ENCODE results near the gene UBL7.
A peak's percentile ranks its signal among the peaks of the same experiment; 100 is the strongest.
"Not testable (repeated sequence)": the region's sequence is repeated elsewhere in the genome, so short reads cannot be mapped to it uniquely, and the experiment has no call there.

UBL7 gene

DNA sequence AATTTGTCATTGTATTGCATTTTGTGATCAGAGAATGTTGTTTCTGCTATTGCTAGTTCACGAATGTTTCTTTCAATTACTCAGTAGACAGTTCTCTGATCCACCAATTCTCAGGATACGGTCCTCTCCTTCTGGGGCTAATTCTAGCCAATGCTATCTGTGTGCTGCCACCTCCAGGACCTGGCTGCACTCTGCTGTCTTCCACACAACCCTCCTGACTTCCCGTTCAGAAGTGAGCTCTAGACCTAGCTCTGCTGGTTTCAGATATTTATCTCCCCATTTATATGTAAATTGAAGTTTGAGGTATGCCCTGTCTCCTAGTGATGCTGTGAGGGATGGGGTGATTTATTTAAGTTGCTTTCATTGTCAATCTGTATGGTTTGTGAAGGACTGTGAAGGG, 21.7 kb upstream of the UBL7 start:
- Mint-ChIP-seq H3K27ac (no peak overlapping the region), H3K36me3 (ENCODE audit: insufficient read depth) (no peaks in the 10 kb centered on the region), H3K27me3 (no peaks in the 10 kb centered on the region), H3K9me3 (no peaks in the 10 kb centered on the region), H3K4me3 (no peak overlapping the region), H3K4me1 (ENCODE audit: low read depth in 2 of 2) (no peaks in the 10 kb centered on the region)
- DNase-seq (no peak), ATAC-seq (replicated peaks) (no peak)

DNA sequence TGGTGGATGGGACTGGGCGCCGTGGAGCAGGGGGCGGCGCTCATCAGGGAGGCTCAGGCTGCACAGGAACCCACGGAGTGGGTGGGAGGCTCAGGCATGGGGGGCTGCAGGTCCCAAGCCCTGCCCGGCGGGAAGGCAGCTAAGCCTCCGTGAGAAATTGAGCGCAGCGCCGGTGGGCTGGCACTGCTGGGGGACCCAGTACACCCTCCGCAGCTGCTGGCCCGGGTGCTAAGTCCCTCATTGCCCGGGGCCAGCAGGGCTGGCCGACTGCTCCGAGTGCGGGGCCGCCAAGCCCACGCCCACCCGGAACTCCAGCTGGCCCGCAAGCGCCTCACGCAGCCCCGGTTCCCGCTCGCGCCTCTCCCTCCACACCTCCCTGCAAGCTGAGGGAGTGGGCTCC, 19.4 kb upstream of the UBL7 start:
- H3K9me3 Mint-ChIP-seq; H3K4me1 Mint-ChIP-seq (ENCODE audit: low read depth in 2 of 2); DNase-seq; H3K27me3 Mint-ChIP-seq; H3K4me3 Mint-ChIP-seq; ATAC-seq (replicated peaks); H3K36me3 Mint-ChIP-seq (ENCODE audit: insufficient read depth); H3K27ac Mint-ChIP-seq: not testable (repeated sequence)

DNA sequence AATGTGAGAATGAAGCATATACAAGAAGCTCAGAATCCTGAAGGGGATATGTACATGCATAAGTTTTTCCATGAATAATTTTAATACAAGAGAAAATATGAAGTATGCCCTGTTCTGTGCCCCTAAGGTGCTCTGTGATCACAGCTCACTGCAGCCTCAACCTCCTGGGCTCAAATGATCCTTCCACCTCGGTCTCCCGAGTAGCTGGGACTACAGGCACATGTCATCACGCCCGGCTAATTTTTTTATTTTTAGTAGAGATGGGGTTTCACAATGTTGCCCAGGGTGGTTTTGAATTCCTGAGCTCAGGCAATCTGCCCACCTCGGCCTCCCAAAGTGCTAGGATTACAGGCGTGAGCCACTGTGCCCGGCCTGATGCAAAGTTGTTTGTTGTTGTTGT, 10.7 kb upstream of the UBL7 start:
- H3K27me3 Mint-ChIP-seq; H3K4me1 Mint-ChIP-seq (ENCODE audit: low read depth in 2 of 2); DNase-seq; H3K4me3 Mint-ChIP-seq; ATAC-seq (replicated peaks); H3K9me3 Mint-ChIP-seq; H3K27ac Mint-ChIP-seq: not testable (repeated sequence)
- H3K36me3 Mint-ChIP-seq (ENCODE audit: insufficient read depth) = peaks cover 11% of the 10 kb centered on the region

GRCh38 chr15:74470631-74471395, 9.9 kb upstream of the UBL7 start:
- Mint-ChIP-seq H3K27ac (no peak overlapping the region), H3K4me3 (no peak overlapping the region), H3K36me3 (ENCODE audit: insufficient read depth) (peaks cover 11% of the 10 kb centered on the region), H3K9me3 (no peaks in the 10 kb centered on the region), H3K27me3 (no peaks in the 10 kb centered on the region), H3K4me1 (ENCODE audit: low read depth in 2 of 2) (no peaks in the 10 kb centered on the region)
- DNase-seq (no peak), ATAC-seq (replicated peaks) (no peak)

DNA sequence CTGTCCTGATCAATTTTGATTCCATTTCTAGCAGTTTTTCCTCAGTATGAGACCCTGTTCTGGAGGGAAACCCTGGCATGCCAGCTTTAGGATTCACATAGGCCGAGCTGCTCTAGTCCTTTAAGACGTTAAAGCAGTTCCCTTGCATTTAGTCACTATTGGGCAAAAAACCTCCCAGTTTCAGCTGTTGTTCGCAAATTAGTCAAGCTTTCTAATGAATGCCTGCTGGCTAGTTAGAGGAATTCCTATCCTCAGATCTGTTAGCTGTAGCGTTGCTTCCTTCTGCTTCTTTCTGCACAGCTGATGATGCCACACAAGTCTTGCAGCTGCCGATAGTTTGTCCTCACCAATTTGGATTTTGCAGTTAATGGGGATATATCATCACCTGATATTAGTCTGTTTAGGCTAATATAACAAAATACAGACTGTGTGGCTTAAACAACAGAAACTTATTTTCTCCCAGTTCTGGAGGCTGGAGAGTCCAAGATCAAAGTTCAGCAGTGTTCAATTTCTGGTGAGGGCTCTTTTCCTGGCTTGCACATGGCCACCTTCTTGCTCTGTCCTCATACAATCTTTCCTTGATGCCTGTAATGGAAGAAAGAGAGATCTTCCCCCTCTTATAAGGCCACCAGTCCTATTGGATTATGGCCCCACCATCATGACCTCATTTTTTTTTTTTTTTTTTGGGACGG, 7.5 kb upstream of the UBL7 start:
- Mint-ChIP-seq H3K4me1 (ENCODE audit: low read depth in 2 of 2) (peaks cover 3 to 13% of the 10 kb centered on the region in 2 donors), H3K4me3 (no peak overlapping the region), H3K36me3 (ENCODE audit: insufficient read depth) (peaks cover 11% of the 10 kb centered on the region), H3K27me3 (no peaks in the 10 kb centered on the region), H3K27ac (no peak overlapping the region), H3K9me3 (no peaks in the 10 kb centered on the region)
- ATAC-seq (replicated peaks) = no peak
- DNase-seq = no peak

GRCh38 chr15:74466570-74466969, 5.6 kb upstream of the UBL7 start:
- Mint-ChIP-seq H3K27me3 (no peaks in the 10 kb centered on the region), H3K27ac (no peak overlapping the region), H3K4me3 (no peak overlapping the region), H3K36me3 (ENCODE audit: insufficient read depth) (peaks cover 9% of the 10 kb centered on the region), H3K9me3 (no peaks in the 10 kb centered on the region), H3K4me1 (ENCODE audit: low read depth in 2 of 2) (peaks cover 9 to 27% of the 10 kb centered on the region in 2 donors)
- ATAC-seq (replicated peaks) (no peak), DNase-seq (no peak)

DNA sequence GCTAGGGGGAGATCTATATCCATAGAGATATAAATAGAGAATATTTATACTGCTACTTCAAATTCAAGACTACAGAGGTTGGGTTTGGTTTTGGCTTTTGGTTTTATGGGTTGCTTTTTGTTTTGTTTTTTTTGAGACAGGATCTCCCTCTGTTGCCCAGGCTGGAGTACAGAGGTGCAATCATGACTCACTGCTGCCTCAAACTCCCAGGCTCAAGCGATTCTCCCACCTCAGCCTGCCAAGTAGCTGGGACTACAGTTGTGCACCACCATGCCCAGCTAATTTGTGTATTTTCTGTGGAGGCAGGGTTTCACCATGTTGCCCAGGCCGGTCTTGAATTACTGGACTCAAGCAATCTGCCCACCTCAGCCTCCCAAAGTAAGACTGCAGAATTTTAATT, 3.9 kb upstream of the UBL7 start:
- H3K4me1 Mint-ChIP-seq (ENCODE audit: low read depth in 2 of 2) = peaks cover 18 to 37% of the 10 kb centered on the region in 2 donors
- no peaks in the 10 kb centered on the region for H3K9me3 Mint-ChIP-seq
- H3K27me3 Mint-ChIP-seq = no peaks in the 10 kb centered on the region
- H3K36me3 Mint-ChIP-seq (ENCODE audit: insufficient read depth) = peaks cover 9% of the 10 kb centered on the region
- H3K27ac Mint-ChIP-seq = no peak overlapping the region
- H3K4me3 Mint-ChIP-seq = no peak overlapping the region
- DNase-seq (no peak), ATAC-seq (replicated peaks) (no peak)

GRCh38 chr15:74464216-74464615, 3.3 kb upstream of the UBL7 start:
- no peak overlapping the region for H3K27ac Mint-ChIP-seq
- ATAC-seq (replicated peaks) (no peak), DNase-seq (no peak)
- H3K9me3 Mint-ChIP-seq = no peaks in the 10 kb centered on the region
- H3K4me3 Mint-ChIP-seq = no peak overlapping the region
- H3K36me3 Mint-ChIP-seq (ENCODE audit: insufficient read depth) = peaks cover 9% of the 10 kb centered on the region
- no peaks in the 10 kb centered on the region for H3K27me3 Mint-ChIP-seq
- H3K4me1 Mint-ChIP-seq (ENCODE audit: low read depth in 2 of 2) = peaks cover 18 to 37% of the 10 kb centered on the region in 2 donors

GRCh38 chr15:74463634-74464033, 2.7 kb upstream of the UBL7 start:
- no peak overlapping the region for H3K4me3 Mint-ChIP-seq
- ATAC-seq (replicated peaks) (no peak), DNase-seq (no peak)
- H3K36me3 Mint-ChIP-seq (ENCODE audit: insufficient read depth) = peaks cover 5% of the 10 kb centered on the region
- no peaks in the 10 kb centered on the region for H3K27me3 Mint-ChIP-seq
- no peak overlapping the region for H3K27ac Mint-ChIP-seq
- no peaks in the 10 kb centered on the region for H3K9me3 Mint-ChIP-seq
- peaks cover 21 to 37% of the 10 kb centered on the region in 2 donors for H3K4me1 Mint-ChIP-seq (ENCODE audit: low read depth in 2 of 2)

GRCh38 chr15:74461847-74462511, 1.0 kb upstream of the UBL7 start:
- peaks cover 24 to 37% of the 10 kb centered on the region in 2 donors for H3K4me1 Mint-ChIP-seq (ENCODE audit: low read depth in 2 of 2)
- H3K9me3 Mint-ChIP-seq = no peaks in the 10 kb centered on the region
- no peak for ATAC-seq (replicated peaks)
- H3K36me3 Mint-ChIP-seq (ENCODE audit: insufficient read depth) = peaks cover 14% of the 10 kb centered on the region
- no peak for DNase-seq
- no peaks in the 10 kb centered on the region for H3K27me3 Mint-ChIP-seq
- peak overlapping the region; percentile 92 to 98 for H3K4me3 Mint-ChIP-seq
- H3K27ac Mint-ChIP-seq = peak overlapping the region; percentile 87 to 88

- Mint-ChIP-seq H3K36me3 (ENCODE audit: insufficient read depth) (peaks cover 30% of the 10 kb centered on the region), H3K4me1 (ENCODE audit: low read depth in 2 of 2) (peaks cover 24 to 34% of the 10 kb centered on the region in 2 donors), H3K9me3 (no peaks in the 10 kb centered on the region), H3K27me3 (no peaks in the 10 kb centered on the region), H3K27ac (peak overlapping the region; percentile 87 to 88), H3K4me3 (peak overlapping the region; percentile 92 to 98)
- no peak for DNase-seq
- ATAC-seq (replicated peaks) = no peak
Observed at GRCh38 chr15:74460298-74460697, 662 bp downstream of the UBL7 start.

DNA sequence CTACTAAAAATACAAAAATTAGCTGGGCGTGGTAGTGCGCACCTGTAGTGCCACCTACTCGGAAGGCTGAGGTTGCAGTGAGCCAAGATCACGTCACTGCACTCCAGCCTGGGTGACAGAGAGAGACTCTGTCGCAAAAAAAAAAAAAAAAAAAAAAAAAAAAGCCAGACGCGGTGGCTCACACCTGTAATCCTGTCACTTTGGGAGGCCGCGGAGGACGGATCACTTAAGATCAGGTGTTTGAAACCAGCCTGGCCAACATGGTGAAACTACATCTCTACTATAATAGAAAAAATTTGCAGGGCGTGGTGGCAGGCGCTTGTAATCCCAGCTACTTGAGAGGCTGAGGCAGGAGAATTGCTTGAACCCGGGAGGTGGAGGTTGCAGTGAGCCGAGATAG, 1.2 kb downstream of the UBL7 start:
- H3K4me1 Mint-ChIP-seq (ENCODE audit: low read depth in 2 of 2) = peaks cover 24 to 33% of the 10 kb centered on the region in 2 donors
- not testable (repeated sequence) for H3K9me3 Mint-ChIP-seq; H3K27me3 Mint-ChIP-seq; ATAC-seq (replicated peaks); DNase-seq
- H3K4me3 Mint-ChIP-seq = peak overlapping the region; percentile 92 to 98
- H3K27ac Mint-ChIP-seq = peak overlapping the region; percentile 87 to 88
- peaks cover 32% of the 10 kb centered on the region for H3K36me3 Mint-ChIP-seq (ENCODE audit: insufficient read depth)

- DNase-seq = no peak
- Mint-ChIP-seq H3K9me3 (no peaks in the 10 kb centered on the region), H3K4me1 (ENCODE audit: low read depth in 2 of 2) (peaks cover 23 to 24% of the 10 kb centered on the region in 2 donors), H3K27ac (no peak overlapping the region), H3K4me3 (no peak overlapping the region), H3K27me3 (no peaks in the 10 kb centered on the region), H3K36me3 (ENCODE audit: insufficient read depth) (peaks cover 37% of the 10 kb centered on the region)
- no peak for ATAC-seq (replicated peaks)
Observed at GRCh38 chr15:74458473-74458872, 2.5 kb downstream of the UBL7 start.

DNA sequence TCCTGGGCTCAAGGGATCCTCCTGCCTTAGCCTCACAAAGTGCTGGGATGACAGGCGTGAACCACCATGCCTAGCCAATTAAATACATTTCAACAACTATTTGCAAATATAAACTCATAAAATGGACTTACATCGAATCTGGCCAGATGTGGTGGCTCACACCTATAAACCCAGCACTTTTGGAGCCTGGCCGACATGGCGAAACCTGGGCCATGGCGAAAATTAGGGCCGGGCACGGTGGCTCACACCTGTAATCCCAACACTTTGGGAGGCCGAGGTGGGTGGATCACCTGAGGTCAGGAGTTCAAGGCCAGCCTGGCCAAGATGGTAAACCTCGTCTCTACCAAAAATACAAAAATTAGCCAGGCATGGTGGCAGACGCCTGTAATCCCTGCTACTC, 3.9 kb downstream of the UBL7 start:
- DNase-seq; H3K9me3 Mint-ChIP-seq; H3K27ac Mint-ChIP-seq; ATAC-seq (replicated peaks); H3K27me3 Mint-ChIP-seq; H3K4me3 Mint-ChIP-seq: not testable (repeated sequence)
- Mint-ChIP-seq H3K4me1 (ENCODE audit: low read depth in 2 of 2) (peaks cover 15 to 21% of the 10 kb centered on the region in 2 donors), H3K36me3 (ENCODE audit: insufficient read depth) (peaks cover 36% of the 10 kb centered on the region)
